GM18870 (cell line): ENCODE measurements around the gene PLB1.

ENCODE experiments used
- ATAC-seq: cut with Tn5 transposase; IDR thresholded peaks from one replicate; pipeline ENCODE4 v1.9.1; 2021; ENCODE audit warnings: moderate library complexity; ENCODE audit not compliant: unreplicated experiment

PLB1 gene

DNA sequence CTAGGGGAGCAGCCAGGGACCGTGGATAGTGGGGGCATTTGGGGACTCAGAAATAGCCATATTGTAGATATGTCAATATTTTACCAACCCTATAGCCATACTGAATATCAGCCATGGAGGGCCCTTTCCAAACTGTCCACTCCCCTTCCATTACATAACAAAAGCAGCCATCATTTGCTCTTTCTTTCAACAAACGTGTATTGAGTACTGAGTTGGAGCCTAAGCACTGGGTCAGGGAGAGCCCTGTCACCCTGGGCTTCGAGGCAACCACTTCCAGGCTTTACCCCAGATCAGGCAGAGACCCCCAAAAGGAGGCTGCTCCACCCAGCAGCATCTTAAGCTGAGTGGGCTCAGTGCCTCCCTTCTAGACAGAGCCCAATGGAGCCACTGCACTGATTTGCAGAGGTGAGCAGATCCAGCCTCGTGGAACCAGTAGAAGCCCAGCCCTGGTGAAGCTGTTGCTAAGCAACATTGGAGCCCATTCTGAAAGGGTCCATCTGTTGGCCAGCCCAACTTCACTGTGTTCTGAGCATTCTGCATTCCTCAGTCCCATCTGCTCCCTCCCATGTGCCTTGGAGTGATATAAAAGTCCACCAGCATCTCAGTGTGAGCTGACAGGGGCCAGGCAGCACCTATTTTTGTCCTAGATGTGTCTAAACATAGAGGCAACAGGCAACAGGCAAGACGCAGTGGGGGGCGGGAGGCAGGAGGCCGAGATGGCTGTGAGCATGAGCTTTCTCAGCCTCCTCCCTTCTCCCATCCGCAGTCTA, 112.1 kb downstream of the PLB1 start:
- no peak for ATAC-seq

DNA sequence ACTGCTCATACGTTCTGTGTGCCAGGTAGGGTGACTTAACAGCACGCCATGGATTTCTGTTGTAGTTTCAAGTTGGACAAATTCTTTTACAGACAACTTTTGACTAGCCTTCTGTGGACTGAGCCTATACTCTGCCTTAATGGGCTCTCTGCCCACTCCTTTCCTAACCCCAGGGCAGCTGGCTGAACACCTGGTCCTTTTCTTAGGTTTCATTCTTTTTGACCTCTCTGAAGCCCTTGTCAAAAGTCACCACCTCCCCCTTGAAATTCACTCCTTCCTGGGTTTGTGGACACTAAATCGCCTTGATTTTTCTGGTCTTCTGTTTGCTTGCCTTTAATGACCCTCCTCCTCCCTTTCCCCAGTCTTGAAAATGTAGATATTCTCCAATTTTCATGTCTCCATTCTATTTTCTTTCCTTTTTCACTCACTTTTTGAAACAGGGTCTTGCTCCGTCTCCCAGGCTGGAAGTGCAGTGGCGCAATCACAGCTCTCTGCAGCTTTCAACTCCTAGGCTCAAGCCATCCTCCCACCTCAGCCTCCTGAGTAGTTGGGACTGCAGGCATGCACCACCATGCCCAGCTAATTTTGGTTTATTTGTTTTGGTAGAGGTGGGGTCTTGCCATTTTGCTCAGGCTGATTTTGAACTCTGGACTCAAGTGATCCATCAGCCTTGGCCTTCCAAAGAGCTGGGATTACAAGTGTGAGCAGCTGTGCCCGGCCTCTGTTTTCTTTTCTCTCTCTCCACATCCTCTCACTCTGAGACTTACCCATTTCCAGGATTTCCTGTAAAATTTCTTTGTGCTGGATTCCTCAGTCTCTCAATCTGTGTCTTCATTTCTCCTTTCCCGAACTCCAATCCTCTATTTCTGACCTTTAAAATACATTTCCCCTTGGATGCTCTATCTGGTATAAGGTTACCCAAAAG, 112.9 kb downstream of the PLB1 start:
- ATAC-seq, result no peak

DNA sequence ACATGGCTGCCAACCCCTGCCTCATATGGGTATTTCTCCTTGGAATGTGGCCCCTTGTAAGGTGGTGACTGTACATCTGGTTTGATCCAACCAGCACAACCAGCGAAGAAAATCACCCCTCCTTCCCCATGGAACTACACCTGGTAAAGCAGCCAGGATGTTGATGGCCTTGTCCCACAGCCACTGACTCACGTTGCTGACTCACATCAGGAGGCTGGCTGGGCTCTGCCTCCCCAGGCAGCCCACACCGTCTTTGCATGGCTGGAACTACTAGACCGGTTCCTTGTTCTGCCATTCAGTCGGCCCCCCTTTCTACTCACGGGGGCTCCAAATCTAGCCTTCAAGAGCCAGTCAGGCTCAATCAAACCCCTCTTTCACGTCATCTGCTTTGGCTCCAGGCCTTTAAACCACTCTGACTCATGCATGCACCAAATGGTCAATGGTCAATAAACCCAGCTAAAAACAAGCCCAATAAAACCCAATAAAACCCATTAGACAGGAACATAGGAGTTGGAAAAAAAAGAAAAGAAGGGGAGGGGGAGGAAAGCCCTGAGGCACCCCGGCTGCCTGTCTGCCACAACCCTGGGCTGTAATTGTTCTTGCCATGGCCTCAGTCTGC, 114.8 kb downstream of the PLB1 start:
- ATAC-seq, result no peak

- no peak for ATAC-seq
Measured at GRCh38 chr2:28612131-28612812, 116.4 kb downstream of the PLB1 start.

- no peak for ATAC-seq
Measured at GRCh38 chr2:28613186-28613585, 117.3 kb downstream of the PLB1 start.

DNA sequence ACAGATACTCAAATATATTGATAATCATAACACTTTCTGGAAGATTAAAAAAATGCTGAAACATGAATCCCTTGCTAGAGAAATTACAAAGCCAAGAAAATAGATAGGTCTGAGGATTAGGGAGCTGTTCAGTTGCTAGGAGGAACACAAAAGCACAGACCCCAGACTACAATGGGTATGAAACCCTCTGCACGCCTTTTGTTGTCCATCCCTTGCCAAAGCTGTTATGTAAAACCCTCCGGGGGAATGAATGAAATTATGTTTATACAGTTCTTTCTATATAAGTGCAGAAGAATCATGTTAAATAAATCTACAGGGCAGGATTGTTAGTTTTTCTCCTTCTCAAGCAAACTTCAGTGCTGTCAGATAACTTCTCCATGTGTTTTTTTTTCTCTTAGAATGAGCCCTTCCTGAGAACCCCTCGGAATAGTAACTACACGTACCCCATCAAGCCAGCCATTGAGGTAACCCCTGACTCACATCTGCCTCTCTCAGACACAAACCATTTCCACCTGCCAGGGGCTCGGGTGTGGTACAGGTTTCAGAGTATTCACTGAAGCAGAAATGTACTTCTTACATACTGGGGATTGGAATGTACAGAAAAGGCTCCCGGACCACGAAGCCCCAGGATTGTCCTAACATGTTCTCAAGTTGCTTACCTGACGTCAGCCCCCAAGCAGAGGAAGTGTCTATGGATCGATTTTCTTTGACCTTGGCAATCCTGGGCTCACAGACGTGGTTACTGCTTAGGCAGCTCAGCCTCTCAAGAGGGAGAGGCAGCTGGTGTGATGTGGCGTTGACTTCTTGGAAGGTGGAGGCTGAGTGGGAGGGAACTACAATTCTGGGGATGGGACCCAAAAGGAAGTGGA, 118.0 kb downstream of the PLB1 start:
- no peak for ATAC-seq

- ATAC-seq, result no peak
Measured at GRCh38 chr2:28615706-28616105, 119.8 kb downstream of the PLB1 start.

DNA sequence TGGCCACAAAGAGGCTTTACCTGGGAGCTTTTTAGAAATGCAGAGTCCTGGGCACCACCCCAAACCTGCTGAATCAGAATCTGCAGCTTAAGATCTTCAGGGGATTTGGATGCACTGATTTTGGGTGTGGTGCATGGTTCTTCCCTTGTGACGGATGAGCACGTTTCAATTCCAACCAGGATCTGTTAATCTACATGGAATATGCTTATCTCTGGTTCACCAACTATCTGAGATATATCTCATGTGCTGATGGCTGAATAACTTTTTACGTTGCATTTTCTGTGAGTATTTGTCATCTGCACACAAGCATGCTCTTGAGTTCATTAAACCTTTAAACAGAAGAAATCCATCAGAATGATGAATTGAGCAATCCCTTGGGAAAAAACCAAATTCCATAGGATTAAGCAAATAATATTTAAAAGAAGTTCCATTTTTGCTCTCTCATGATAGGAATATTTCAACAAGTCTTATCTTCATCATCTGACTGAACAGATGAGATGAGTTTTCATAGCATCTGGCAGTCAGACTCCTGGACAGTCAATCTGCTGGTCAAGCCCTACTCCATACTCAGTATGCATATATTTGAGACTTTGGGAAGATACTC, 120.6 kb downstream of the PLB1 start:
- ATAC-seq, result no peak

DNA sequence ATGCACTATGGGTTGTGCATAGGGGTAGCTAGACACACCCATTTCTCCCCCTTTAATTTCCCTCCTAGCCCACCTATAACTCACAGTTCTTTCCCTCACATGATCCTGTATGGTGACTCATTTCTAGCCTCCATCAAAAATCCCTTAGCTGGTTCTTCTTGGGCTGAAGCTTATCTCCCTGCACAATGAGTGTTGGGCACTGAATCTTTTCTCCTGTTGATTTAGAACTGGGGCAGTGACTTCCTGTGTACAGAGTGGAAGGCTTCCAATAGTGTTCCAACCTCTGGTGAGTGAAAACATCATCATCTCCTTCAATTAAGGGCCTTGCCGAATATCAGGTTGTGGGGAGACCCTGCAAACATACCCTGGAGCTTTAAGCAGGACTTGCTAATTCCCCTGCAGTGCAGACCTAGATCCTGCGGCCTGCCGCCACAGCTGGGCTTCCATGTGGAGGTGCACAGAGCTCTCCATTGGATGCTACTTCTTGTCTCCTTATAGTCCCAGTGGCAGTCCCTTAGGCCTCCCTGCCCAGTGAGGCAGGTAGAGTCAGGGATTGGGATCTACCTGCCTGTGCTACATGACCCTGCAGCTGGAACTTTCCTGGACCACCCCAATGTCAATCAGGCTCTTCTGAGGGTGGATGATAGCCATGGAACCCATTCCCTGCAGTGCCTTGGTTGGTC, 121.8 kb downstream of the PLB1 start:
- ATAC-seq, result no peak

- no peak for ATAC-seq
Measured at GRCh38 chr2:28618221-28619141, 122.6 kb downstream of the PLB1 start.

DNA sequence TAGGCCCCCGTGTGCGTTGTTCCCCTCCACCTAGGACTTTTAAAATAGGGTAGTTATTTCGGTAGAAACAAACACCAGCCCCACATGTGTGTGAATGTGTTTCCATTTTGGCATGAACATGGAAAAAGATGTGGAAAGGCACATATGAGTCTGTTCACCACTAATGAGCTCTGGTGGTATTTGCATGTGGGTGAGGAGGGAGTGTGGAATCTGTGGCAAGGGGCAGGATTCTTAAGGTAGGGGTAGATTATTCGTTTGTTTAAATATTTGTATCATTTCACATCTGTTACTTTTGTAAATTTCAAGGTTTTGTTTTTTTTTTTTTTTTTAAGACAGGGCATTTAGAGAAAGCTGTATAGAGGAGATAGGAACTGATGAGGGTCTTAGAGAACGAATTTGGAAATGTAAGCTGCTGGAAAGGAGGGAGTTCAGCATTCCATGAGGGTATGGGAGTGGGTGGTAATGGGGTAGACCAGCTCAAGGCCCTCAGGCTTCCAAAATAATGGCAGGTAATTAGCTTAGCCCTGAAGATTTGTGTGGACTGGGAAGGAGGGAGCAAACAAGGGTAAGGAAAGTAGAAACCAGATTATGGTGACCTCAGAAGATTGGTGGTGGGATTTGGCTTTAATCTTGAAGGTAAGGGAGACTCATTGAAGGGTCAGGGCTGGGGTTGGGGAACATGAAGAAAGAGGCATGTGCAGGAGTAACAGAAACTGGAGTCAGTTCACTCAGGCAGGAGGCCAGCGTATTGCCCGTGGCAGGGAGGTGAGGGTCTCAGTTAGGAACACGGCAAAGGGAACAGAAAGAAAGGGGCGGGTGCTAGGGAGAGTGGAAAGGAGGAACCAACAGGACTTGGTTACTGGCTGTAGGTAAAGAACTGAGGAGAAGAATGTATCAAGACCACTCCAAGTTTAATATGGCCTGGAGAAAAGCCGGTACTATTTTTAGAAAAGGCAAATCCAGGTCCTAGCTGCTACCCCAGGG, 123.6 kb downstream of the PLB1 start:
- ATAC-seq, result no peak

- ATAC-seq, result no peak
Measured at GRCh38 chr2:28620291-28620793, 124.5 kb downstream of the PLB1 start.

DNA sequence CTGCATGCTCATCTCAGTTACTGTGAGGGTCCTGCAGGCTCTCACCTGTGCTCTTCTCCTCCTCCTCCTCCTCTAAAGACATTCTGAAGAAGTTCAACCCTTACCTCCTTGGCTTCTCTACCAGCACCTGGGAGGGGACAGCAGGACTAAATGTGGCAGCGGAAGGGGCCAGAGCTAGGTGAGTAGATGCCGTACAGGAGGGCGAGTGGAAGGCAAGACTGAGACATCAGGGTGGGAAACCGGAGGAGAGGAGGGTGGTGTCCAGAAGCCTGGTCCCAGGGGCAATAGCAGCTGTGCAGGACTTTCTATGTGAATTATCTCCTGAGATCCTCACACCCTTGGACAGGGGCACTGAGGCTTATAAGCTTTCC, 124.9 kb downstream of the PLB1 start:
- ATAC-seq, result no peak

GRCh38 chr2:28621172-28622100, 125.6 kb downstream of the PLB1 start:
- ATAC-seq, result no peak

GRCh38 chr2:28622101-28622499, 126.2 kb downstream of the PLB1 start:
- ATAC-seq, result no peak
